Fibroblast of the aortic adventitia (primary cell): ENCODE results near the gene RASAL2. TPM values are rescaled to one million over a fixed set of nuclear protein-coding genes. Genes with fewer than 3 reads are reported as not detected.

Experiments used
- DNase-seq: peaks from one replicate; pipeline ENCODE4 v3.0.0-alpha.2; 2010; ENCODE audit warnings: low read depth
- H3K4me3 ChIP-seq: 2 replicates; pipeline ENCODE4 v1.5.1; 2011; ENCODE audit warnings: low read depth, mild to moderate bottlenecking, control low read depth, low read length, moderate library complexity
- total RNA-seq: library from RNA; depleted of rRNA; stranded (reverse); fragments of >200 nt; gene quantifications from 2 replicates; pipeline ENCODE4 v1.2.3, GENCODE V29; 2012; ENCODE audit warnings: low replicate concordance
- TF ChIP-seq, protein P1 (sequence below): IDR thresholded peaks from 2 replicates; pipeline ENCODE4 v1.5.1; 2011; ENCODE audit warnings: mild to moderate bottlenecking, low read length, control low read depth, inconsistent platforms; ENCODE audit not compliant: insufficient read depth

RASAL2 gene
- total RNA-seq, 1 donor: 30.5 TPM

DNA sequence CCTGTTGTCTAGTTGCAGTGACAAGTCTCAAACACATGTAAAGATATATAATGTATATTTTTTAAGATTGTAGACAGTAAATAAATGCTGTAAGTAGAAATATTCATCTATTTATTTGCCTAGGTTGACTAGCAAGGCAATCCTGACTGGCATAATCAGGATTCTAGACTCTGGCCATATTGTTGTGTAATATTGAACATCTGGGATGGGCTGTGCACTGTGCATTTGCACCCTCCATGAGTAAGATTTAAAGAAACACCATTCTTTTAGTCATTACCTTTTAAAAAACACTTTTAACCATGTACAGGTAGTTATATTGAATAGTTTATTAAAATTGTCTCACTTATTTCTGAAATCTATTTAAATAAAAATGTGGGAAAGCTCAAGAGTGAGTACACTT is 32.4 kb downstream of the RASAL2 start:
- DNase-seq: no peak
- TF ChIP-seq, protein P1, sequence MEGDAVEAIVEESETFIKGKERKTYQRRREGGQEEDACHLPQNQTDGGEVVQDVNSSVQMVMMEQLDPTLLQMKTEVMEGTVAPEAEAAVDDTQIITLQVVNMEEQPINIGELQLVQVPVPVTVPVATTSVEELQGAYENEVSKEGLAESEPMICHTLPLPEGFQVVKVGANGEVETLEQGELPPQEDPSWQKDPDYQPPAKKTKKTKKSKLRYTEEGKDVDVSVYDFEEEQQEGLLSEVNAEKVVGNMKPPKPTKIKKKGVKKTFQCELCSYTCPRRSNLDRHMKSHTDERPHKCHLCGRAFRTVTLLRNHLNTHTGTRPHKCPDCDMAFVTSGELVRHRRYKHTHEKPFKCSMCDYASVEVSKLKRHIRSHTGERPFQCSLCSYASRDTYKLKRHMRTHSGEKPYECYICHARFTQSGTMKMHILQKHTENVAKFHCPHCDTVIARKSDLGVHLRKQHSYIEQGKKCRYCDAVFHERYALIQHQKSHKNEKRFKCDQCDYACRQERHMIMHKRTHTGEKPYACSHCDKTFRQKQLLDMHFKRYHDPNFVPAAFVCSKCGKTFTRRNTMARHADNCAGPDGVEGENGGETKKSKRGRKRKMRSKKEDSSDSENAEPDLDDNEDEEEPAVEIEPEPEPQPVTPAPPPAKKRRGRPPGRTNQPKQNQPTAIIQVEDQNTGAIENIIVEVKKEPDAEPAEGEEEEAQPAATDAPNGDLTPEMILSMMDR: no peak
- H3K4me3 ChIP-seq: no peak overlapping the region

DNA sequence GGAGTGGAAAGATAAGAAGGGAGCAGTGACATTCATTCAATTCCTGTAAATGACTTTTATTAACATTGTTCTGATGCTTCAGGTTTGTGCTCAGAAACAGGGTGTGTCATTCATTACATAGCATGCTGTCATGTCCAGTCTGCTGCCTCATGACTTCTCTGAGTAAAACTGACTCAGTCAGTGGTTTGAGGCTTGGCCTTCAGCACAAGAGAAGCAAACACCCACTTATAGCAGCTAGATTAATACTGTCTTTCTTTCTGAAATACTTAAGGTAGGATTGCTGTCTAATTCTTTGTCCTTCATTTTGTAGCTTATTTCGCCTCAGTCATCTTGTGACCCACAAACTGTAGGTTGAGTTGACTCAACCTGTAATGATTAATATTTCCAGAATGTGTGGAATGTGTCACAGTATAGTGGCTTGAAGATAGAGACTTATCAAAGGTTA is 32.9 kb downstream of the RASAL2 start:
- TF ChIP-seq, protein P1: no peak
- H3K4me3 ChIP-seq: no peak overlapping the region
- peak; percentile 88 for DNase-seq

DNA sequence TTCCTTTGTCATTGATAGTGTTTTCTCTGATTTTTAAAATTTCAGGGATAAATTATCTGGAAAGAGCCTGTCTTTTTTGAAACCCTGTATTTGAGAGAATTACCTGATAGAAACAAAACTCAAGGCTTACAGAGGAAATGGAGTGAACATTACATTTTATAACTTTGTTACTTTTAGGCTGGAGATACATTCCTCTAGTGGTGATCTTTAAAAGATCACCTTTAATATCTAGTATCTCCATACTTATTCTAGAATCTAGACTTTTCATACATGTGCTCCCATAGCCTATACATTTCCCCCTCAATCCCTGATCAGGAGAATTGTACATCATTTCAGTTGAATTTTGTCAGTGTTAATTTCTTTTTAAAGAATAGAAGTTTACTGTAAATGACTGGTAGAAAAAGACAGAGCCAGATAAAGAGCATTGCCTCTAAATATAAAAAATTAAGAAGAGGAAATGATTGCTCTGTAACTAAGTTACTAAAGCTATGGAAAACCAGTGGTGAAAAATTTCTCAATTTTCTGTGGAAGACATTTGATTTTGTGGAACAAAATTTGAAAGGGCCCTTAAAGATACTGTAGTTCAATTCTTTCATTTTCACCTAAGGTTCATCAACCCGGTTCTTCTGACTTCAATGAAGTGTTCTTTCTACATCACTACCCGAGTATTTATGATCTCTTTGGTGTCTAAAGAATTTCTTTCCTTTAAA is 33.7 kb downstream of the RASAL2 start:
- H3K4me3 ChIP-seq: no peak overlapping the region
- TF ChIP-seq, protein P1: no peak
- DNase-seq: no peak

DNA sequence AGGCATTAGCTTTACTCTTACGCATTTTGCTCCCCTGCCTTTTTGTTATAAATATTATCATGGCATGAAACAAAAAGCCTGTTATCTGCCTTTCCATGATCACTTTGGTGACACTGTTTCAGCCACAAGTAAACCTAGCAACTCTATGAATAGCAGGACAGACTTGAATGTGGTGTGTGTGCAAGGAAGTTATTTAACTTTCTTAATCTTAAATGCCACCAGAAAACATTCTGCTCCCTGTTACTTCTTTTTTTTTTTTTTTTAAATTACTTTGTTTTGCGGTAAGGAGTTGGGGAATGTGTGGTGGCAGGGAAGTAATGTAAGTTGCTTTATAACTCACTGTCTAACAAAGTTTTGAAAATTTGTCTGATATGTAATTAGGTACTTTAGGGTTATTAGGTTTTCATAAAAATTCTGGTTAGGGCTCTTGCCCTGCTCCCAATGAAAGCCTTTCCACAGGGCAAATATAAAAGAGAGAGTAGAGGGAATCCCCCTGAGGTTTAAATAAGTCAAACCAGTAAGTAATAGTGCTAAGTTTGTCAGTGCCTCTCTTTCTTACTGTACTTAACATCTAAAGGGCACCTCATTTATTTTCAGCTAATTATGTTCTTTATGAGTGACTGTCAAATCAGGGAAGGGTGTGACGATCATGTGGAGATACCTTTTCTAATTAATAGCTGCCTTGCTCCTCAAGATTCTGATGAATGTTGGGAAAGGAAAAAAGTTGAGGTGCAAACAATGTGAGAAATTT is 39.5 kb downstream of the RASAL2 start:
- TF ChIP-seq, protein P1: no peak

DNA sequence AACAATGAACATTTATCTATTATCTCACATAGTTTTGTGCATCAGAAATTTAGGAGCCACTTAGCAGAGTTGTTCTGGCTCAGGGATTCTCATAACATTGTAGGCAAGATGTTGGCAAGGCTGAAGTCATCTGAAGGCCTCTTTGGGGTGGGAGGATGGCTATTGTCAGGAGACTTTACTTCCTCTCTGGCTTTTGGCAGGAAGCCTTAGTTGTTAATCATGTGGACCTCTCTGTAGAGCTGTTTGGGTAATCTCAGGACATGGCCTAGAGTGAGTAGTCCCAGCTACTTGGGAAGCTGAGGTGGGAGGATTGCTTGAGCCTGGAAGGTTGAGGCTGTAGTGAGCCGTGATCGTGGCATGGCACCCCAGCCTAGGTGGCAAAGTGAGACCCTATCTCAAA is 40.2 kb downstream of the RASAL2 start:
- TF ChIP-seq, protein P1: no peak
- no peak overlapping the region for H3K4me3 ChIP-seq
- DNase-seq: peak; percentile 88

More for the DNA sequence above, 39.5 kb downstream of the RASAL2 start:
- no peak overlapping the region for H3K4me3 ChIP-seq
- DNase-seq: no peak

DNA sequence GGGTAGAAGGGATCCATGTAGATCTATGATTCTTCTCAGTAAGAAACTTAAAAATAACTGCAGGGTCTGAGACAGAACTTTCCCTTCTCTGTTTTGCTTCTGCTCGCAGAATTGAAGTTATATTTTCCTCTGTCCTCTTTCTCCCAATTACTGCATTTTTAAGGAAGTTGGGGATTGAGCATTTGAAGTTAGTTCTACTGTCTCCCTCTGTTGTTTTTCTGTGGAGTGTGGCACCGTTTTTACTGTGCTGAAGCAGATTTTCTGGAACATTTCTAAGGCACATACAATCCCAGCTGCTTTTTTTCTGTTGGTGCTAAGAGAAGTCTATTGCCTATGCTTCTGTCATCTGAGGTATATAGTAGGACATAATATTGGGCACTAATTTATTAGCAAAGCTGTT is 43.3 kb downstream of the RASAL2 start:
- TF ChIP-seq, protein P1: peak; percentile 8
- H3K4me3 ChIP-seq: no peak overlapping the region
- DNase-seq: peak; percentile 41
